PFSK-1 (cell line): ENCODE results near the gene SLC22A23.

Source experiments
- FOXP2 ChIP-seq: optimal IDR thresholded peaks from 2 replicates; pipeline ENCODE3; 2011; ENCODE audit warnings: borderline replicate concordance, control low read depth, inconsistent platforms; ENCODE audit not compliant: insufficient read depth; ENCODE audit errors: extremely low read length, extremely low read depth
- POLR2AphosphoS5 ChIP-seq: IDR thresholded peaks from 2 replicates; pipeline ENCODE4 v1.6.1; 2012; ENCODE audit warnings: low read depth, mild to moderate bottlenecking, control low read depth, low read length, moderate library complexity
- SIN3A ChIP-seq: IDR thresholded peaks from 2 replicates; pipeline ENCODE4 v1.6.1; 2012; ENCODE audit warnings: mild to moderate bottlenecking, low read length, moderate library complexity, borderline replicate concordance; ENCODE audit not compliant: insufficient read depth
- TAF1 ChIP-seq: IDR thresholded peaks from 2 replicates; pipeline ENCODE4 v1.6.1; 2012; ENCODE audit warnings: low read length, control low read depth, borderline replicate concordance; ENCODE audit not compliant: insufficient read depth
- TF ChIP-seq, protein P1 (sequence below), 2 experiments: IDR thresholded peaks; 2 replicates each; pipeline versions ENCODE4 v1.6.1 to v1.8.0; 2011 to 2012; ENCODE audit warnings: low read depth in 2 of 2, low read length in 2 of 2, control low read depth in 1 of 2, inconsistent platforms in 1 of 2, mild to moderate bottlenecking in 1 of 2, moderate library complexity in 1 of 2; ENCODE audit not compliant: insufficient read depth in 1 of 2

DNA sequence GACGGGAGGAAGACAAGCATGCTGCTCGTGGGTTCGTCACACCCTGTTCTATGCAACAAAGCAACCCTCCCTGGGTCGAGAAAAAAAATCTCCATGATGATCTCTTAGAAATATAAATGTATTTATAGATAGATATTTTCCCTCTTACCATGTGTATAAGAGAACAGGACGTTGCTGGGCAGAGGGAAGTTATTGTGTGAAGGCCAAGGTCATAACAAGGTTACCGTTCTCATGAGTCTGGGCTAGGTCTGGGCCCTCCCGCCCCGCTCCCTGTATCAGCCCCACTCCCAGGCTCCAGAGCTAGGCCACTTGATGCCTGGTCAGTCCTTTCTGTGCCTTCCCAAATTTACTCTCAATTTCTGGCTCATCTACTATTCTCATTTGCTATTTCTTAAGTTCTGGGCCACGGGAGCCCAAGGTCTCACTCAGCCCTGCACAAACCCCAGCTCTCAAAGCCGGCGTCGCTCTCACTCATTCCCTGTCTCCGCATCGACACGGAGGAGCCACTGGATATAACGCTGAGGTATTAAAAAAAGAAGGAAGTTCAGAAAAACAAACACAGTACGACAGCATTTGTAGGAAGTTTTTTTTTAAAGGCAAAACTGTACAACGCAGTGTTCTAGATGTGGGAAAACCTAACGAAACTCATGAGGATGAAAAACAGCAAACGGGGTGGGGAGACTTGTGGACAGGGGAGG is 101.3 kb downstream of the SLC22A23 start:
- TF ChIP-seq TAF1 (no peak), POLR2AphosphoS5 (no peak), SIN3A (no peak), FOXP2 (no peak)
- TF ChIP-seq, protein P1, sequence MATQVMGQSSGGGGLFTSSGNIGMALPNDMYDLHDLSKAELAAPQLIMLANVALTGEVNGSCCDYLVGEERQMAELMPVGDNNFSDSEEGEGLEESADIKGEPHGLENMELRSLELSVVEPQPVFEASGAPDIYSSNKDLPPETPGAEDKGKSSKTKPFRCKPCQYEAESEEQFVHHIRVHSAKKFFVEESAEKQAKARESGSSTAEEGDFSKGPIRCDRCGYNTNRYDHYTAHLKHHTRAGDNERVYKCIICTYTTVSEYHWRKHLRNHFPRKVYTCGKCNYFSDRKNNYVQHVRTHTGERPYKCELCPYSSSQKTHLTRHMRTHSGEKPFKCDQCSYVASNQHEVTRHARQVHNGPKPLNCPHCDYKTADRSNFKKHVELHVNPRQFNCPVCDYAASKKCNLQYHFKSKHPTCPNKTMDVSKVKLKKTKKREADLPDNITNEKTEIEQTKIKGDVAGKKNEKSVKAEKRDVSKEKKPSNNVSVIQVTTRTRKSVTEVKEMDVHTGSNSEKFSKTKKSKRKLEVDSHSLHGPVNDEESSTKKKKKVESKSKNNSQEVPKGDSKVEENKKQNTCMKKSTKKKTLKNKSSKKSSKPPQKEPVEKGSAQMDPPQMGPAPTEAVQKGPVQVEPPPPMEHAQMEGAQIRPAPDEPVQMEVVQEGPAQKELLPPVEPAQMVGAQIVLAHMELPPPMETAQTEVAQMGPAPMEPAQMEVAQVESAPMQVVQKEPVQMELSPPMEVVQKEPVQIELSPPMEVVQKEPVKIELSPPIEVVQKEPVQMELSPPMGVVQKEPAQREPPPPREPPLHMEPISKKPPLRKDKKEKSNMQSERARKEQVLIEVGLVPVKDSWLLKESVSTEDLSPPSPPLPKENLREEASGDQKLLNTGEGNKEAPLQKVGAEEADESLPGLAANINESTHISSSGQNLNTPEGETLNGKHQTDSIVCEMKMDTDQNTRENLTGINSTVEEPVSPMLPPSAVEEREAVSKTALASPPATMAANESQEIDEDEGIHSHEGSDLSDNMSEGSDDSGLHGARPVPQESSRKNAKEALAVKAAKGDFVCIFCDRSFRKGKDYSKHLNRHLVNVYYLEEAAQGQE (IDR thresholded peaks at IDR 0.05; ENCODE audit: insufficient read depth in 1 of 2, low read depth in 2 of 2, low read length in 2 of 2): no peak
